Vagina (tissue), 2 donors: ENCODE measurements around the gene ESRRA.

Source experiments
- POLR2A ChIP-seq, 2 donors: fragments of 450-650 bp; IDR thresholded peaks; one replicate each; pipeline ENCODE4 v1.6.1; 2017; ENCODE audit warnings: antibody characterized with exemption in 2 of 2, mild to moderate bottlenecking in 2 of 2, moderate library complexity in 2 of 2
- POLR2AphosphoS5 ChIP-seq, 2 donors: sonication (generic); formaldehyde crosslinking; IDR thresholded peaks; one replicate each; pipeline ENCODE4 v1.9.0; 2017; ENCODE audit warnings: antibody characterized with exemption in 2 of 2, mild to moderate bottlenecking in 2 of 2, low read depth in 1 of 2; ENCODE audit not compliant: insufficient read depth in 1 of 2
- TF ChIP-seq, protein P1 (sequence below), 3 experiments: fragments of 450-650 bp in 2 of 3; fragments of 200-600 bp in 1 of 3; sonication (generic) in 1 of 3; IDR thresholded peaks; one replicate each; pipeline ENCODE4 v1.5.1; 2017 to 2019; ENCODE audit warnings: antibody characterized with exemption in 3 of 3, mild to moderate bottlenecking in 2 of 3, moderate library complexity in 2 of 3

DNA sequence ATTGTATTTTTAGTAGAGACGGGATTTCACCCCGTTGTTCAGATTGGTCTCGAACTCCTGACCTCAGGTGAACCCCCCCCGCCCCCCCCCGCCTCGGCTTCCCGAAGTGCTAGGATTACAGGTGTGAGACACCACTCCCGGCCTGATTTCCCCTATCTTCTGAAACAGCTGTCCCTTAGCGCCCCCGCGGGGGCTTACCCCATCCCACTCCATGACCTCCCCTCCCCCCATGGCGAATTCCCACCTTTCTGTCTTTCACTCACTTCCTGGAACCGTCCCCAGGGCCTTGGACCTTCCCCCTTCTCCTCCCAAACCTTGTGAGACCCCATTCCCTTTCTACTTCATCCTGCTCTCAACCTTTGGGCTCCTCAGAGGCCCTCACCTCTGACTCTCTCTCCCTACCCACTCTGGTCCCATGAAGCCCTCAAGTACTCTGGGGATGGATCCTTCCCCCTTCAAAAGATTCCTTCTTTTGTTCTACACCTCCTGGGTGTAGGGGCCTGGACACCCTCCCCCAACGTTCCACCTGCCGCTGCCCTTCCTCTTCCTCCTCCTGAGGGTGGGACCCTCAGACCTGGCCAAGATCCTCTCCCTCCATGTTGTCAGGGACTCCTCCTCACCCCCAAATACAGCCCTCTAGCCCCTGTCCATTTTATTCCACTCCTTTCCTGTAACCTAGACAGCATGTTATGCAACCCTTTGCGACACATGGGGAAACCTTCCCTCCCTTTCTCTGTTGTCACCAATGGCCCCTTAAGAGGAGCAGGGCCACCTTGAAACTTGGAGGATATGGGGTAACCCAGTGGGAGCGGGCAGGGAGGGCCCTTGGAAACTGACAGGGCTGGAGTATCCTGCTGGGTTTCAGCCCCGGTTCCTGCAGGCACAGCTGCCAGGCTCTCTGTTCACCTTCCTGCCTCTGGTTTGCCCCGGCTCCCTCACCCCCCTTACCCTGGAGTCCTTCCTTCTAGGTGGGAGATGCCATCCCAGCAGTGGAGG, 13.7 kb downstream of the ESRRA start:
- TF ChIP-seq POLR2A (IDR thresholded peaks at IDR 0.05) (no peak), POLR2AphosphoS5 (IDR thresholded peaks at IDR 0.05; ENCODE audit: insufficient read depth in 1 of 2, low read depth in 1 of 2) (no peak)
- TF ChIP-seq, protein P1, sequence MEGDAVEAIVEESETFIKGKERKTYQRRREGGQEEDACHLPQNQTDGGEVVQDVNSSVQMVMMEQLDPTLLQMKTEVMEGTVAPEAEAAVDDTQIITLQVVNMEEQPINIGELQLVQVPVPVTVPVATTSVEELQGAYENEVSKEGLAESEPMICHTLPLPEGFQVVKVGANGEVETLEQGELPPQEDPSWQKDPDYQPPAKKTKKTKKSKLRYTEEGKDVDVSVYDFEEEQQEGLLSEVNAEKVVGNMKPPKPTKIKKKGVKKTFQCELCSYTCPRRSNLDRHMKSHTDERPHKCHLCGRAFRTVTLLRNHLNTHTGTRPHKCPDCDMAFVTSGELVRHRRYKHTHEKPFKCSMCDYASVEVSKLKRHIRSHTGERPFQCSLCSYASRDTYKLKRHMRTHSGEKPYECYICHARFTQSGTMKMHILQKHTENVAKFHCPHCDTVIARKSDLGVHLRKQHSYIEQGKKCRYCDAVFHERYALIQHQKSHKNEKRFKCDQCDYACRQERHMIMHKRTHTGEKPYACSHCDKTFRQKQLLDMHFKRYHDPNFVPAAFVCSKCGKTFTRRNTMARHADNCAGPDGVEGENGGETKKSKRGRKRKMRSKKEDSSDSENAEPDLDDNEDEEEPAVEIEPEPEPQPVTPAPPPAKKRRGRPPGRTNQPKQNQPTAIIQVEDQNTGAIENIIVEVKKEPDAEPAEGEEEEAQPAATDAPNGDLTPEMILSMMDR (IDR thresholded peaks at IDR 0.05), result no peak
